HCT116 (cell line): Measurements from ENCODE around the gene LRCH1. TPM values are rescaled to one million over a fixed set of nuclear protein-coding genes. Genes with fewer than 3 reads are reported as not detected.

ENCODE experiments used
- ATAC-seq: fragments of 200-7000 bp; cut with Tn5 transposase; 2 replicates; pipeline ENCODE4 v1.9.1; 2020; ENCODE audit warnings: mild to moderate bottlenecking, moderate library complexity
- BruUV-seq: library from RNA; stranded (reverse); fragments of 400-500 nt; replicated peaks from 2 replicates; lab custom pipeline; 2021; lab: Mats Ljungman, UMichigan
- CTCF ChIA-PET: fragments of 300-600 bp; sonication (Branson Sonifier 250); formaldehyde crosslinking; loops from one replicate; lab custom pipeline; 2021; ENCODE audit warnings: antibody characterized with exemption; lab: Charles Lee
- POLR2A ChIA-PET: fragments of 300-600, 350-600 bp; sonication (Branson Sonifier 250); formaldehyde crosslinking; loops from one replicate; lab custom pipeline; 2021; ENCODE audit warnings: antibody characterized with exemption; lab: Charles Lee
- RAD21 ChIA-PET, 2 experiments: fragments of 300-600 bp; sonication (Branson Sonifier 250); formaldehyde crosslinking; loops; one replicate each; lab custom pipeline; 2023; ENCODE audit warnings: low total read pairs in 2 of 2; ENCODE audit not compliant: uncharacterized antibody in 2 of 2, unreplicated experiment in 2 of 2, low non-redundant PET in 1 of 2; lab: Charles Lee
- DNase-seq: peaks from one replicate; pipeline ENCODE4 v3.0.0-alpha.2; 2010; ENCODE audit warnings: low read depth, low spot score
- H2AFZ ChIP-seq: fragments of 200-600 bp; shearing (Covaris generic), sonication (generic); 2 replicates; pipeline ENCODE4 v1.6.1; 2017; ENCODE audit warnings: low read depth, mixed run types, mixed read lengths, antibody characterized with exemption, low read length; ENCODE audit not compliant: poor library complexity, severe bottlenecking
- H3K27ac ChIP-seq: 2 replicates; pipeline ENCODE4 v1.5.1; 2012; ENCODE audit warnings: low read depth, low read length
- H3K27me3 ChIP-seq: fragments of 200-600 bp; sonication (generic); 2 replicates; pipeline ENCODE4 v1.6.1; 2016; ENCODE audit warnings: mixed run types, low read length, mixed read lengths; ENCODE audit not compliant: insufficient read depth
- H3K36me3 ChIP-seq, 2 experiments: fragments of 200-500 bp in 1 of 2; fragments of 200-600 bp in 1 of 2; sonication (Bioruptor generic) in 1 of 2; sonication (generic) in 1 of 2; 2 replicates each; pipeline versions ENCODE4 v1.5.1 to v1.6.1; 2014 to 2016; ENCODE audit warnings: low read length in 2 of 2, inconsistent platforms in 1 of 2, mixed read lengths in 1 of 2, mixed run types in 1 of 2; ENCODE audit not compliant: insufficient read depth in 2 of 2, control insufficient read depth in 1 of 2
- H3K4me1 ChIP-seq, 2 experiments: fragments of 200-600 bp in 1 of 2; sonication (generic) in 1 of 2; 2 replicates each; pipeline versions ENCODE4 v1.5.1 to v1.6.1; 2012 to 2017; ENCODE audit warnings: low read length in 2 of 2, inconsistent platforms in 1 of 2, mild to moderate bottlenecking in 1 of 2, mixed read lengths in 1 of 2, mixed run types in 1 of 2, moderate library complexity in 1 of 2; ENCODE audit not compliant: insufficient read depth in 2 of 2, control insufficient read depth in 1 of 2
- H3K4me2 ChIP-seq: fragments of 200-600 bp; sonication (generic); 2 replicates; pipeline ENCODE4 v1.6.1; 2017; ENCODE audit warnings: mixed run types, low read length, mixed read lengths
- H3K4me3 ChIP-seq, 2 experiments: fragments of 200-600 bp in 1 of 2; sonication (generic) in 1 of 2; replicated peaks in 1 of 2; 2 replicates each; pipeline ENCODE4 v1.5.1; 2011 to 2016; ENCODE audit warnings: low read length in 2 of 2, control low read depth in 1 of 2, low read depth in 1 of 2, mild to moderate bottlenecking in 1 of 2, mixed read lengths in 1 of 2, mixed run types in 1 of 2
- H3K79me2 ChIP-seq: fragments of 200-600 bp; sonication (generic); 2 replicates; pipeline ENCODE4 v1.6.1; 2017; ENCODE audit warnings: mild to moderate bottlenecking, mixed run types, low read length, moderate library complexity, mixed read lengths; ENCODE audit not compliant: insufficient read depth
- H3K9ac ChIP-seq: fragments of 200-600 bp; sonication (generic); 2 replicates; pipeline ENCODE4 v1.6.1; 2016; ENCODE audit warnings: low read length, mixed read lengths
- H3K9me2 ChIP-seq: fragments of 200-600 bp; sonication (generic), shearing (Covaris generic); 2 replicates; pipeline ENCODE4 v1.6.1; 2017; ENCODE audit warnings: mixed run types, mild to moderate bottlenecking, moderate library complexity; ENCODE audit not compliant: insufficient read depth
- H3K9me3 ChIP-seq, 2 experiments: fragments of 200-500 bp in 1 of 2; fragments of 200-600 bp in 1 of 2; sonication (Bioruptor generic) in 1 of 2; sonication (generic) in 1 of 2; 2 replicates each; pipeline ENCODE4 v1.6.1; 2014 to 2017; ENCODE audit warnings: low read length in 2 of 2, mixed read lengths in 2 of 2, inconsistent platforms in 1 of 2, low read depth in 1 of 2, mild to moderate bottlenecking in 1 of 2, mixed run types in 1 of 2, moderate library complexity in 1 of 2; ENCODE audit not compliant: control insufficient read depth in 1 of 2, insufficient read depth in 1 of 2
- H4K20me1 ChIP-seq: fragments of 200-600 bp; sonication (generic), shearing (Covaris generic); 2 replicates; pipeline ENCODE4 v1.6.1; 2017; ENCODE audit warnings: mixed run types, mild to moderate bottlenecking, moderate library complexity; ENCODE audit not compliant: insufficient read depth
- CBX3 ChIP-seq: IDR thresholded peaks from 2 replicates; pipeline ENCODE4 v1.6.1; 2012; ENCODE audit warnings: low read depth
- EGR1 ChIP-seq: IDR thresholded peaks from 2 replicates; pipeline ENCODE4 v1.6.1; 2012; ENCODE audit warnings: low read depth
- ELF1 ChIP-seq: IDR thresholded peaks from 2 replicates; pipeline ENCODE4 v1.6.1; 2012; ENCODE audit warnings: low read depth, borderline replicate concordance
- JUND ChIP-seq: IDR thresholded peaks from 2 replicates; pipeline ENCODE4 v1.6.1; 2012
- POLR2A ChIP-seq: IDR thresholded peaks from 2 replicates; pipeline ENCODE4 v1.7.0; 2011; ENCODE audit warnings: borderline replicate concordance; ENCODE audit not compliant: insufficient read depth, insufficient read length; ENCODE audit errors: extremely low read depth
- SIN3A ChIP-seq: IDR thresholded peaks from 2 replicates; pipeline ENCODE4 v1.6.1; 2012; ENCODE audit warnings: low read depth
- SP1 ChIP-seq: IDR thresholded peaks from 2 replicates; pipeline ENCODE4 v1.6.1; 2012; ENCODE audit warnings: low read depth
- TCF7L2 ChIP-seq: IDR thresholded peaks from 2 replicates; pipeline ENCODE4 v1.7.0; 2011; ENCODE audit warnings: borderline replicate concordance, inconsistent platforms; ENCODE audit not compliant: insufficient read depth, insufficient read length; ENCODE audit errors: extremely low read depth
- intact Hi-C: fragments of 100-400 bp; cut with micrococcal nuclease; formaldehyde crosslinking; loops from 2 replicates; pipeline ENCODE4 v1.10.0; 2022
- total RNA-seq: library from RNA; stranded (reverse); gene quantifications from one replicate; pipeline ENCODE4 v1.2.1, GENCODE V29; 2021; ENCODE audit not compliant: unreplicated experiment
- TF ChIP-seq, protein P1 (sequence below): IDR thresholded peaks from 2 replicates; pipeline ENCODE4 v1.6.1; 2011; ENCODE audit warnings: mild to moderate bottlenecking, low read length, moderate library complexity; ENCODE audit not compliant: insufficient replicate concordance; ENCODE audit errors: extremely low read depth

Gene LRCH1
- total RNA-seq, 1 experiment from 2014 or later, result 15.6 TPM

DNA sequence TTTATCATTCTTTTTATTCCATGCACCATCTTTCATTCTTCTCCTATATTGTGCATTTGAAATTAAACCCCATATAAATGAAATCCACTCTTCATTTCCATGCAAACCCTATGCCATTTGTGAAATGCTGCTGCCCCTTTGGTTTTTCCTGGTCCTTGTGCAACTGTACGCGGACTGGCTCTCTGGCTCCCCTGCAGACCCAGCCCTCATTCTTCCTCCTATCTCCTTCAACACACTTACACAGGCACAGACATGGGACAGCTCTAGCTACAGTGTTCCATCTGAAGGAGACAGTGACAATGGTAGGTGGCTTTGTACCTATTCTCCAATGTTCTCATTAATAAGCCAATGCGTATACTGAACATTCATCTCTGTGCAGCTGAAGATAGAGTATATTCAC lies 162.4 kb downstream of the LRCH1 start (continued):
- TF ChIP-seq, protein P1, sequence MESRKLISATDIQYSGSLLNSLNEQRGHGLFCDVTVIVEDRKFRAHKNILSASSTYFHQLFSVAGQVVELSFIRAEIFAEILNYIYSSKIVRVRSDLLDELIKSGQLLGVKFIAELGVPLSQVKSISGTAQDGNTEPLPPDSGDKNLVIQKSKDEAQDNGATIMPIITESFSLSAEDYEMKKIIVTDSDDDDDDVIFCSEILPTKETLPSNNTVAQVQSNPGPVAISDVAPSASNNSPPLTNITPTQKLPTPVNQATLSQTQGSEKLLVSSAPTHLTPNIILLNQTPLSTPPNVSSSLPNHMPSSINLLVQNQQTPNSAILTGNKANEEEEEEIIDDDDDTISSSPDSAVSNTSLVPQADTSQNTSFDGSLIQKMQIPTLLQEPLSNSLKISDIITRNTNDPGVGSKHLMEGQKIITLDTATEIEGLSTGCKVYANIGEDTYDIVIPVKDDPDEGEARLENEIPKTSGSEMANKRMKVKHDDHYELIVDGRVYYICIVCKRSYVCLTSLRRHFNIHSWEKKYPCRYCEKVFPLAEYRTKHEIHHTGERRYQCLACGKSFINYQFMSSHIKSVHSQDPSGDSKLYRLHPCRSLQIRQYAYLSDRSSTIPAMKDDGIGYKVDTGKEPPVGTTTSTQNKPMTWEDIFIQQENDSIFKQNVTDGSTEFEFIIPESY, result no peak
- TF ChIP-seq CBX3 (no peak), TCF7L2 (no peak), JUND (no peak), EGR1 (no peak), POLR2A (no peak)

DNA sequence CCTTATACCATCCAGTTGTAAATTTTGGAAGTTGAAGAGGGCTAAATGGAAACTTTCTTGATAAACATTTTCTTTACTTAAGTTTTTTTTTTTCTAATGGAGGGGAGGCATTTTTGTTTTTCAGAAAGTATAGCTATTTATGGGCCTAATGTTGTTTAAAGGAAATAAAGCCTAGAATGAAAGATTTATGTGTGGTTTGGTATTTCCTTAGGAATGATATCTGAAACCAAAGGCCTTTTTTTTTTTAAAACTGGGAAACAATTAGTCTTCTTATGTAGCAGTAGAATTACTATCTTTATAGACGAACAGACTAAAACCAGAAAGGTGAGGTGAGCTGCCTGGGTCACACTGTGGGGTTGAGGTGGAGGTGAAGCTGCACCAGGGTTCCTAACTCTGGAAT lies 163.9 kb downstream of the LRCH1 start:
- no peak for DNase-seq
- intact Hi-C loops, result loop anchor here (5.0 kb wide), 1 partner anchor 115 kb away; no protein-coding TSS in a partner anchor
- no TSS peak for BruUV-seq
- POLR2A ChIA-PET, result no interaction called here
- H3K4me3 ChIP-seq, result no peak overlapping the region
- H3K9me2 ChIP-seq, result no peaks in the 10 kb centered on the region
- no peaks in the 10 kb centered on the region for H4K20me1 ChIP-seq
- no peaks in the 10 kb centered on the region for H3K27me3 ChIP-seq
- RAD21 ChIA-PET, result no interaction called here
- no peak overlapping the region for H3K9ac ChIP-seq
- no peak overlapping the region for H3K4me2 ChIP-seq
- H3K4me1 ChIP-seq, result no peaks in the 10 kb centered on the region
- H2AFZ ChIP-seq, result no peak overlapping the region
- no peak for TF ChIP-seq SIN3A
- no peak for TF ChIP-seq SP1
- no peak for TF ChIP-seq ELF1
- 0 out of 4 replicates have a peak, but pooled peaks cover 0 to 3% of the 10 kb centered on the region in 2 experiments for H3K36me3 ChIP-seq
- no peak for ATAC-seq
- no peaks in the 10 kb centered on the region for H3K9me3 ChIP-seq
- CTCF ChIA-PET, result interaction anchor here (1.7 kb wide), 1 partner anchor 164 kb away, joined by 5 read pairs; the partner anchor contains the start of gene LRCH1
- H3K27ac ChIP-seq, result no peak overlapping the region
- H3K79me2 ChIP-seq, result no peaks in the 10 kb centered on the region
